KOPT-K1 (cell line): ENCODE data around the gene TM4SF4.

Source experiments
- H3K27ac ChIP-seq: fragments of 200-600 bp; sonication (generic); 2 replicates; pipeline ENCODE4 v1.5.1; 2016; ENCODE audit warnings: antibody characterized with exemption, mild to moderate bottlenecking, low read depth, low read length; ENCODE audit not compliant: poor library complexity, severe bottlenecking
- H3K36me3 ChIP-seq: fragments of 200-600 bp; sonication (generic); 2 replicates; pipeline ENCODE4 v1.5.1; 2017; ENCODE audit warnings: antibody characterized with exemption, mild to moderate bottlenecking, low read length, moderate library complexity; ENCODE audit not compliant: insufficient read depth
- H3K9me3 ChIP-seq: fragments of 200-600 bp; sonication (generic); 2 replicates; pipeline ENCODE4 v1.5.1; 2017; ENCODE audit warnings: antibody characterized with exemption, low read length, mild to moderate bottlenecking; ENCODE audit not compliant: insufficient read depth, poor library complexity, severe bottlenecking

The TM4SF4 gene

DNA sequence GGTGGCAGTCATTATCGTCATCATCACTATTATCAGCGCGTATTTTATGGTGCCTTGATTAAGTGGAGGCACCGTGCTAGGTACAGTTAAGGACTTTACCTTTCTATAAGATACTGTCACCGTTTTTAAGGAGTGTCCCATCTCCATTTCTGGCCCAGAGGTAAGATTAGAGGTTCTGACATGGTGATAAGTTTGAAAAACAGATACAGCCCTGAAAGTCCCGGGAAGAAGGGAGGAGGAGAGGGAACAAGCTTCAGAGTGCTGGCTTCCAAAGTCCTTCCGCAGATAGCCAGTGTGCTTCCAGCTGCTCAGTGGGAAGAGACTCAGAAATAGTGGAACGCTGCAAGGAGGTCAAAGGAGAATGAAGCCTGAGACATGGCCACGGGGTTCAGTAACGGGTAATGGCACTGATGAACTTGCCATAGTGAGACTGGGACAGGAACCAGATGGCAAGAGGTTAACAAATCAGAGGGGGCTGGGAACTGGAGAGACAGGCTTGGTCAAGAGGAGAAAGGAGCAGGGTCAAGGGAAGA lies 9.1 kb upstream of the TM4SF4 start:
- Histone ChIP-seq H3K27ac (no peak overlapping the region), H3K9me3 (no peaks in the 10 kb centered on the region)

DNA sequence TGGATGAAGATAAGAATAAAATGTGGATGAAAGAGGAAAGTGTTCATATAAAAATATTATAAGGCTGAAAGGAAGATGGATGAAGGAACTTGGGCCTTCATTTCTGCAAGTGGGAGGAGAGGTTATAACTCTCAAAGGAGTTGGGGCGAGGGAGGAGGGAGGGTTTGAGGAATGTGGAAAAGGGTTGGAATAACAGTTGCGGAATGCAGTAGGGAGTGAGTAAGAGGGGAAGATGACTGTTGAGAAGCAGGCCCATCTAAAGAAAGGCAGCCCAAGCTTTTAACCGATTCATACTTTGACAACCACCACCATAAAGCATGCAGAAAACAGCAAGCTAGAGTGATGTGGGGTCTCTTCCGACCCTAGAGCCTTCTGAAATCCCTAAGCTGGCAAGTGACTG lies 8.3 kb upstream of the TM4SF4 start:
- no peaks in the 10 kb centered on the region for H3K9me3 ChIP-seq
- no peak overlapping the region for H3K27ac ChIP-seq
- H3K36me3 ChIP-seq: no peaks in the 10 kb centered on the region

More for the DNA sequence above, 9.1 kb upstream of the TM4SF4 start:
- H3K36me3 ChIP-seq: no peaks in the 10 kb centered on the region

DNA sequence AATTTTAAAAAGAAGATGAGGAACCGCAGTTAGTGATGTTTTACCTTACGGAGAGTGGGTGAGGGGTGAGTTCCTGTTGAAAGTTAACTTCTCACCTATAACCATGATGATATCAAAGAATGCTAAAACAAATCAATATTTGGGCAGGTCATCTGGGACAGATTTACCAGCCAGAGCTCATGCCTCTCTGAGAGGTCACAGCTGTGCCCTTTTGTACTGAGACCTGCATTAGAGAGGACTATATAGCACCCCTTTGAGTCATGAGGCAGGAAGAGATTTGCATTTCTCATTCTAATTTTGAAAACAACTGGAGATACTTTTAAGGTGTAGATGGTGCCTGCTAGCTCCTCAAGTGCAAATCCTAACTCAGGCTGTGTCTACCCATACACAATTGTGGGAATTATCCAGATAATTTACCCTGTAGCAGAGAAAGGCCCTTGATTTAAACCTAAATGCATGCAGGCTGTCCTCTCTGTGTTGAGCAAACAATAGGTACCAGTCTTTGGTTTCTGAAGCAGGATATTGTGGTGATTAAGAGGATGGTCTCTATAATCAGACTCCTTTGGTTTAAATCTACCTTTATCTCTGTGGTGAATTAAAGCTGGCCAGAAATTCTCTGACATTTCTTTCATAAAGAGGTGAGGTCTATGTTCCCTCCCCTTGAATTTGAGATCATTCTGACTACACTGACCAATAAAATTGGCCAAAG lies 5.8 kb upstream of the TM4SF4 start:
- H3K27ac ChIP-seq: no peak overlapping the region
- no peaks in the 10 kb centered on the region for H3K36me3 ChIP-seq
- H3K9me3 ChIP-seq: no peaks in the 10 kb centered on the region

DNA sequence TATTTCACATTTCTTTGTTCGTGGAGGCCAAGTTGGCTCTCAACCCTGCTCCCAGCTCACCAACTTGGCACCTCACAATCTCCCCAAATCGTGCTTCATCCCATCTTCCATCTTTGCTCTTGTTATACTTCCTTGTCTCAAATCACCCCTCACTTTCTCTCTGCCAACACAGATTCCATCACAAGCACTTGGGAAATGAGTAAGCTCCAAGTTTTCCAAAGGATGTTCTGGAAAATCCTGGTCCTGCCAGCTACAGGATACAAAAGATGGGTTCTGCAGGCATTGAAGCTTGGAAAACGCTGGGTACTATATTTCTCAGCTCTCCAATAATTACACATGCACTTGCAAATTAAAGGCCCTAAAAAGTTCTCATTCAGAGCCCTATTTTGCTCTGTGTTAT lies 4.1 kb upstream of the TM4SF4 start:
- H3K36me3 ChIP-seq: no peaks in the 10 kb centered on the region
- H3K9me3 ChIP-seq: no peaks in the 10 kb centered on the region
- H3K27ac ChIP-seq: no peak overlapping the region

DNA sequence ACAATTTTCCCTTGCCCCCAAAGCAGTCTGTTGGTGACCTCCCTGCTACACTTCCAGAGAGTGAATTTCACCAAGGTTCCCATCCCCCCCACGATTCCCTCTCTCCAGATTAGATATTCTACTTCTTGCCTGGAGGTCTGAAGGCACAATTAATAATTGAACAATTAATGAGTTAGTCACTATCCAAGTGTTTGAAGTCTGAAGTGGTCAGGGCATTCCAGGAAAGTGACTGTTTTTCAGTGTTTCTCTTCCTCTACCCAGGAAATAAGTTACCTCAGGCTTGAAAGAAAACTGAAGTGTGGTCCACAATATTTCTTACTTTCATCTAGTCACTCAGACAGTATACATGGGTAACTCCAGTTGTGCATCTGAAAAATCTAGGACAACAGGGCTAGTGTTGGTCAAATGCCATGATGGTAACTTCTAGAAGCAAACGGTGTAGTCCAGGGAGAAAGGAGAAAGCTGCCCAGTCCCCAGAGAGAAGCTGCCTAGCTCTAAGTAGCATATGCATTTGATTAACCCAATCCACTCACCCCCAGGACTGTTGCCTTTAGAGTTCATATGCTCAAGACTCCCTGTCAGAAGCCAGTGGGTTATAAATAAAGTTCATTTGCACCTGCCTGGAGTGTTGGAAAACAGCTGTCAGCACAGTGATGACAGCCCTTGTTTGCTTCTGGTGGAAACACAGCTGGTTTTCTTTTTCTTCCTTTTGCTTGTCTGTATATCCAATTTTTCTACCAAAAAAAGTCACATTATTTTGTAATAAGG lies 2.3 kb upstream of the TM4SF4 start:
- no peaks in the 10 kb centered on the region for H3K36me3 ChIP-seq
- H3K27ac ChIP-seq: no peak overlapping the region

DNA sequence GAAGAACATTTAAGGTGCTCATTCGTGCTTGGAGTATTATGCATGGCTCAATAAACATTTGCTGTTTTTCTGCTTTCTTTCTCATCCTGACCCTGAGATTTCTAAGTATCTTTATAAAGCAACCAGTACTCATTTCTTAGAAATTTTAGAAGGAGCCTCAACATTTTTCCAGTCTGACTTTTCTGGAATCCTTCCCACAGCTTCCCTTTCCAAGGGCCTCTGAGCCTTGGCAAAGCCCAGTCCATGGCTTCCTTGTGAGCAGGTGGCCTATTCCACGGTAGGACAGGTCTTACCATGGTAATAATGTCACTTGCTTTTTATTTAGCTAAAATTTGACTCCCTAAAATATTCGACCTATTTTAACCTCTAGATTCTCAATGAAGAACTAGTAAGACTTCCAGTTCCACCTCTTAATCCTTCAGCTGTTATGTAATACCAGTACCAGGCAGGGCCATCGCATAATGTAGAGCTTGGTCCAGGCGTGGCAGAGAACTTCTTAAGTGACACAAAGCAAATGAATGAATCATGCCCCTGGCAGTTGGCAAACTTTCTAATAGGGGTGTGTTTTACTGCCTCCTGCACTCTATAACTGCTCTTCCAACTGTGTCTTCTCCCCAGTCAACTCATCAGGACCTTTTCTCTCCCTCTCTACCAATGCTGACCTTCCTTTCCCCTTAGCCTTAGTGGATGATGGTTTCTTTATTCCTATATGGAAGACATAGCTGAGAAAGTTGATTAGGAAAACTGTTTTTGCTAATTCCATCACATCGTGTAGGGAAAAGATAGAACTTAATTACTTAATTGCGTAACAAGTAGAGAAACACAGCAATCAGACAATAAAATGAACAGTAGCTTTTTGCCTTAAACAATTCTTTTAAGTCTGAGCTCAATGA lies 894 bp upstream of the TM4SF4 start:
- no peak overlapping the region for H3K27ac ChIP-seq
- no peaks in the 10 kb centered on the region for H3K9me3 ChIP-seq
- H3K36me3 ChIP-seq: no peaks in the 10 kb centered on the region

More for the DNA sequence above, 2.3 kb upstream of the TM4SF4 start:
- no peaks in the 10 kb centered on the region for H3K9me3 ChIP-seq

DNA sequence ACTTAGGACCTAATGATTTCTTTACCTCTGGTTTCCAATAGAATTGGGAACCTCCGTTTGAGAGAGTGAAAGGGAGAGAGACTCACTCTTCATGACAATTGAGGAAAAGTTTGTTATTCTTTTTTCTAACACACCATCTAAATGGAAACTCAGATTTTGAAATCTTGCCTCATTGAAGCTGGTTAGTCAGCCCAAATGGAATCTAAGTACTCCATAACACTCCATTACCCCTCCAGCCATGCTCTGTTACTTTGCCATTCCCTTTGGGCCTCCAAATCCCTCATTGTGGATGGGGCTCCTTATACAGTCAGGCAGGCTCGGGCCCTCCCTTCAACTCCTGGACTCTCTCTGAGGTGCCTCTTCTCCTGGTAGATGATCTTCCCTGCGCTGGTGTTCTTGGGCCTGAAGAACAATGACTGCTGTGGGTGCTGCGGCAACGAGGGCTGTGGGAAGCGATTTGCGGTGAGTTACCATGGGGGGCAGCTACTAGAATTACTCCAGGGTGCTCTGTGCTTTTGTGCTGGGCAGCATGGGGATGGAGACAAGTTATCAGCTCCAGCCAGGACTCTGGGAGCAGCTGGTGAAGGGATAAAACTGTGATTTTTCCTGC lies 1.1 kb downstream of the TM4SF4 start:
- Histone ChIP-seq H3K27ac (no peak overlapping the region), H3K36me3 (no peaks in the 10 kb centered on the region), H3K9me3 (no peaks in the 10 kb centered on the region)

DNA sequence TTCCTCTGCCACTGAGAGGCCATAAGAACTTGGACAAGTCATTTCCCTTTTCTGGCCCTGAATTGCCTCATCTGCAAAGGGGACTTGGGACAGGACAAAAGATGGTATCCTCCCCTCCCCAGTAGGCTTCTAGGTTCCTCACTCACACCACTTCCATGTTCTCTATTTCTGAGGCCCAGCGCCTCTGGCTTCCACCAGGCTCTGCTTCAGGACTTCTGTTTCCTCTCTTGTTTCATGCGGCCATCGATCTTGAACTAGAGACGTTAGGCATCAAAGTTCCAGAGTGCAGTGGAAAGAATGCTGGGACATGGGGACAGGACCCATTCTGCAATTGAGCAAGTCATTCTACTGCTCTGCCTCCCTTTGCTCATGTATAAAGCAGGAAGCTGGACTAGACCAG lies 1.7 kb downstream of the TM4SF4 start:
- no peak overlapping the region for H3K27ac ChIP-seq
- no peaks in the 10 kb centered on the region for H3K9me3 ChIP-seq
- H3K36me3 ChIP-seq: no peaks in the 10 kb centered on the region

DNA sequence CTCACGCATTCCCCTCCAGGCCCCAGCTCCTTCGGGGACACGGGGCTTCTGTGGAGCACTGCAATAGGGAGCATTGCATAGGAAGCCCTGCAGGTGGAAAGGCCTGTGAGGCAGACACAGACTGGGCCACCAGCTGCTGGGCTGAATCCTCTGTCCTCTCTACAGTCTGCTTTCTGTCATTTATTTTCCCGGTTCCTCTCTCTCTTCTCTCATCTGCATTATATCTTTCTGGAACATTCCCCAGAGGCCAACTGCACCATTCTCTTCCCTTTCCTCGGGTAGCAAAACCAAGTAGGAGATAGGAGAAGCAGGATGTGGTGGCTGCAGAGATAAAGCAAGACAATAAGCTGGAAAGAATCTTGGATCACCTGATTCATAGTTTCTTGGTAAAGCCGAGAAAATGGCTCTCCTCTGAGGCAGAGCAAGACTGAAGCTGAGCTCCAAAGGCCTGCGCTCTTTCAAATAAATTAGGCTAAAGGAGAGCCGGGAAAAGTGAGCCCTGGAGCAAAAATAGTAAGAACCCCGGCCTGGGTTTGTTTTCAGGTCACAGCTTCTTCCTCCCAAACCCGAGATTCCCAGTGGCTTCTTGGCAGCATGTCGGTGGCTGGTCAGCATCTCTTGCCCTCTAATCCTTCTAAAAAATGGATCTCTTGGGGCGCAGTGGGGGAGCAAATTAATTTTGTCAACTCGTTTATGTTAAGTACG lies 5.3 kb downstream of the TM4SF4 start:
- H3K27ac ChIP-seq: no peak overlapping the region
- no peaks in the 10 kb centered on the region for H3K36me3 ChIP-seq
- H3K9me3 ChIP-seq: no peaks in the 10 kb centered on the region

DNA sequence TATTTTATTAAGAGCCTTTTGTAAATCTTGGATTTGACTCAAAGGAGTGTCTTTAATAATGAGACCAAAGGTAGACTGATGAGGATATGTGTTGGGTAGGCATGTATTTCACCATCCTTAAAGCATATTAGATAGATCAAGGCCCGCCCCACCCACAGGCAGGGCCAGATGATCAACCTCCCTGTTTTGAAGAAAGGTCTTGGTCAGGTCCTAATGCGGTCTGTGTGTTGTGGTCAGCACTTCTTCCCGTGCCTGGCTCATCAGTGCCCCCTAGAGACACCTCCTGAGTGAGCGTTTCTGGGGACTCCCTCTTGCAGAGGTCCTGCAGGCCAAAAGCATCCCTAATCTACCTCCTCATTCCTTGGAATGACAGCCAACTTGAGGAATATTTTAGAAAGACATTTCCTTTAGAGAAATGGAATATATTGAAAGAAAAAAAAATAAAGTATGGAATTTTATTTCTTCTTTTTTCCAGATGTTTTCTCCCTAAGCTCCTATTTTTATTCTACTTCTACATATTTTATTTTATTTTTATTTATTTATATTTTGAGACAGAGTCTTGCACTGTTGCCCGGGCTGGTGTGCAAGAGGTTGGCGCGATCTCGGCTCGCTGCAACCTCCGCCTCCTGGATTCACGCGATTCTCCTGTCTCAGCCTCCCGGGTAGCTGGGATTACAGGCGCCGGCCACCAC lies 6.0 kb downstream of the TM4SF4 start:
- no peak overlapping the region for H3K27ac ChIP-seq
- H3K36me3 ChIP-seq: no peaks in the 10 kb centered on the region
- H3K9me3 ChIP-seq: no peaks in the 10 kb centered on the region

DNA sequence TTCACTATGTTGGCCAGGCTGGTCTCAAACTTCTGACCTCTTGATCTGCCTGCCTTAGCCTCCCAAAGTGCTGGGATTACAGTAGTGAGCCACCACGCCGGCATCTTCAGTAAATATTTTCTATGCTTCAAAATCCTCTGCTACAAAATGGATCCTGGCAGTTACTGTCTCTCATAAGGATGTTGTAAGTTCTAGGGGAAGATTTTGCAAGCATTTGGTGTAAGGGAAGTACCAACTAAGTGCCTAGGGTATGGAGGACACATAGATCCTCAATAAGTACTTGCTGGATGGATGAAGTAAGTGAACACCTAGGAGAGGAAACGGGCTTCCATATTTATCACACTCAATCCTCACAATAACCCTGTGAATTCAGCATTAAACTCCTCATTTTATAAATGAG lies 6.6 kb downstream of the TM4SF4 start:
- H3K27ac ChIP-seq: no peak overlapping the region
- no peaks in the 10 kb centered on the region for H3K9me3 ChIP-seq
- no peaks in the 10 kb centered on the region for H3K36me3 ChIP-seq

DNA sequence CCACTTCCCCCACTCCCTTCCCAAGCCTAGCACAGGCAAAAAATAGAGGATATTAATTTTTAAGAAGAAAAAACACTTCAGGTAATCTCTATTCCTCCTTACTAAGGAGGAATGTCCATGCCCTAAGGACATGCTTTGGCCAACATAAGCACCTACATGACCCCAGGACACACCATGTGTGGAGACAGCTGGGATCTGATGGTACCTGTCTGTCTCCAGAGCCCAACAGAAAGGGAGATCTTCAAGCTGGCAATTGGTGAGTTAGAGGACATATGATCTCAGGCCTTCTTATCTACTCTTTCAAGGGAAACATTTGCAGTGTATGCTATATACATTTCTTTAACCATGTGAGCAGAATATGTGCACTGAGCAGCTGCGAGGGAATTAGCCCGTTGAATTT lies 7.0 kb downstream of the TM4SF4 start:
- Histone ChIP-seq H3K36me3 (no peaks in the 10 kb centered on the region), H3K9me3 (no peaks in the 10 kb centered on the region), H3K27ac (no peak overlapping the region)

DNA sequence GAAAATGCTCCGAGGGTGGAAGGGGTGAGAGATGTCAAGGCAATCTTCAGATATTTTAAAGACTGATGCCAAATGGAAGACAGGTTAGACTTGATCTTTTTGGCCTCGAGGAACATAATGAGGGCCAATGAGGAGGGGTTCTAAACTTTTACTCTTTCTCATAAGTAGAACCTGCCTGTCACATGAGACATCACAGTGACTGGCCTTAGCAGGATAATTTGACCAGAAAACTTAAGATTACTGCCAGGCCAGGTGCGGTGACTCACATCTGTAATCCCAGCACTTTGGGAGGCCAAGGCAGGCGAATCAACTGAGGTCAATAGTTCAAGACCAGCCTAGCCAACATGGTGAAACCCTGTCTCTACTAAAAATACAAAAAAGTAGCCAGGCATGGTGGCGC lies 12.2 kb downstream of the TM4SF4 start:
- no peak overlapping the region for H3K27ac ChIP-seq
- H3K9me3 ChIP-seq: no peaks in the 10 kb centered on the region
- no peaks in the 10 kb centered on the region for H3K36me3 ChIP-seq
